ENCODE results near the gene CCND3.

DNA sequence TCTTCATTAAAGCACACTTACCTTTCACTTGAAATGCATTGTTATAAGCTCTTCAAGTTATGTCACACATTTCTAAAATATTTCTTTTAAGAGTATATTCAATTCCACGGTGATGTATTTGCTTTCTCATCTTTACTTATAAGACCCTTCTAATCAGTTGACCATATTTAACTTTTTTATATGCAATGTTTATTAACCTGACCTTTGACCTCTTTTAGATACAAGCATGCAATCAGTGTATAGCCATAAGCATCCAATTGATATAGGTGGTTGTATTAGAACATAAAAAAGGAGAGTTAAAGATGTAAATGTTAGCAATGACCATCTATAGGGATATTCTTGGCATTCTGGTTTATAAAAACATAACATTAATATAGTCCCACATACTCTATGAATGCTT lies 55.7 kb downstream of the CCND3 start:
- TF ChIP-seq, protein P1, sequence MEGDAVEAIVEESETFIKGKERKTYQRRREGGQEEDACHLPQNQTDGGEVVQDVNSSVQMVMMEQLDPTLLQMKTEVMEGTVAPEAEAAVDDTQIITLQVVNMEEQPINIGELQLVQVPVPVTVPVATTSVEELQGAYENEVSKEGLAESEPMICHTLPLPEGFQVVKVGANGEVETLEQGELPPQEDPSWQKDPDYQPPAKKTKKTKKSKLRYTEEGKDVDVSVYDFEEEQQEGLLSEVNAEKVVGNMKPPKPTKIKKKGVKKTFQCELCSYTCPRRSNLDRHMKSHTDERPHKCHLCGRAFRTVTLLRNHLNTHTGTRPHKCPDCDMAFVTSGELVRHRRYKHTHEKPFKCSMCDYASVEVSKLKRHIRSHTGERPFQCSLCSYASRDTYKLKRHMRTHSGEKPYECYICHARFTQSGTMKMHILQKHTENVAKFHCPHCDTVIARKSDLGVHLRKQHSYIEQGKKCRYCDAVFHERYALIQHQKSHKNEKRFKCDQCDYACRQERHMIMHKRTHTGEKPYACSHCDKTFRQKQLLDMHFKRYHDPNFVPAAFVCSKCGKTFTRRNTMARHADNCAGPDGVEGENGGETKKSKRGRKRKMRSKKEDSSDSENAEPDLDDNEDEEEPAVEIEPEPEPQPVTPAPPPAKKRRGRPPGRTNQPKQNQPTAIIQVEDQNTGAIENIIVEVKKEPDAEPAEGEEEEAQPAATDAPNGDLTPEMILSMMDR (conservative IDR thresholded peaks at IDR 0.05; ENCODE audit: low read depth, low read length), result no peak
- no peak for TF ChIP-seq EZH2 (IDR thresholded peaks at IDR 0.05; ENCODE audit: borderline replicate concordance, low read depth, low read length, poor library complexity, severe bottlenecking)

Data from A673 (cell line).